ENCODE measurements around the gene PRAME.
A peak's percentile ranks its signal among the peaks of the same experiment; 100 is the strongest.

Gene PRAME

DNA sequence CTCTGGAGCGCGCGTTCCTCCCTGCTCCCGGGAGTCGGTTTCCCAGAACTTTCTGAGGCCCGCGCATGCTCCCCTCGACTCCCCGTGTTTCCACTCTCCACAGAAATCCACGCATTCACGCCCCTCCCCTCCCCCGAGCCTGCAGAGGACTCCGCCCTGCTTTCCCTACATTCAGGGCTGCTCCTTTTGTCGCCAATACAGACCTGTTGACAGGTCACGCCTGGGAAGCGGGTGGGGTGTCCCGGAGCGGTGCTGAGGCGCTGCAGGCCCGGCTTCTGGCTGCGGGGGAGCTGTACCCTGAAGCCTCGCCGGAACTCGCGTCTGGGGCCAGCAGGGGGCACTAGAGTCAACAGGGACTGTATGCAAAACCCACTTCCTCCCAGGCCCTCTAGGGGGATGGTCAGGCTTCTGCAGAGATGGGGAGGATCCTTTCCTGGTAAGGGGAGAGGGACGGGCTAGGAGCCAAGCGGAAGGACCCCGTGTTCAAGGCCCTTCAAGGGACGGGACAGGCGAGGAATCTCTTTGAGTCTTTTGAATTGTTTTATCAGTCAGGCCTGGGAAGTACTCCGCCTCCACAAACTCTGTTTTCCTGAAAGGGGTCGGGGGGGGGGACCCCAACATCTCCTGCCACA lies at the start of gene PRAME (continued):
- peak; percentile 30; the same call in 1 of the 2 replicates for TF ChIP-seq GLIS1 (tag by site-specific recombination; IDR thresholded peaks at IDR 0.05)
- no peak for TF ChIP-seq ZNF155 (tag by site-specific recombination; IDR thresholded peaks at IDR 0.05)
- TF ChIP-seq ZNF433 (tag by site-specific recombination; IDR thresholded peaks at IDR 0.05; ENCODE audit: low read depth): no peak
- TF ChIP-seq TRIM28 (IDR thresholded peaks at IDR 0.05; ENCODE audit: borderline replicate concordance, low read length): no peak
- TF ChIP-seq OSR2 (tag by site-specific recombination; IDR thresholded peaks at IDR 0.05): no peak
- no peak for TF ChIP-seq ZFP37 (tag by site-specific recombination; IDR thresholded peaks at IDR 0.05)
- no peak for TF ChIP-seq ZNF610 (tag by site-specific recombination; IDR thresholded peaks at IDR 0.05; ENCODE audit: borderline replicate concordance)
- TF ChIP-seq WT1 (tag by site-specific recombination; IDR thresholded peaks at IDR 0.05): no peak
- no peak for TF ChIP-seq ZNF791 (tag by site-specific recombination; IDR thresholded peaks at IDR 0.05)
- no peak for TF ChIP-seq ZNF624 (tag by site-specific recombination; IDR thresholded peaks at IDR 0.05)
- no peak for TF ChIP-seq ZNF248 (tag by site-specific recombination; IDR thresholded peaks at IDR 0.05)
- no peak for TF ChIP-seq ZNF133 (tag by site-specific recombination; IDR thresholded peaks at IDR 0.05)
- TF ChIP-seq SCRT2 (tag by site-specific recombination; IDR thresholded peaks at IDR 0.05): peak; percentile 89
- TF ChIP-seq ZNF335 (tag by site-specific recombination; conservative IDR thresholded peaks at IDR 0.05): 0 out of 2 replicates have a peak, but pooled peaks have one; percentile 27
- no peak for TF ChIP-seq ZNF138 (tag by site-specific recombination; IDR thresholded peaks at IDR 0.05; ENCODE audit: borderline replicate concordance)
- TF ChIP-seq ZNF530 (tag by site-specific recombination; IDR thresholded peaks at IDR 0.05; ENCODE audit: low read depth): no peak
- TF ChIP-seq, protein P1, sequence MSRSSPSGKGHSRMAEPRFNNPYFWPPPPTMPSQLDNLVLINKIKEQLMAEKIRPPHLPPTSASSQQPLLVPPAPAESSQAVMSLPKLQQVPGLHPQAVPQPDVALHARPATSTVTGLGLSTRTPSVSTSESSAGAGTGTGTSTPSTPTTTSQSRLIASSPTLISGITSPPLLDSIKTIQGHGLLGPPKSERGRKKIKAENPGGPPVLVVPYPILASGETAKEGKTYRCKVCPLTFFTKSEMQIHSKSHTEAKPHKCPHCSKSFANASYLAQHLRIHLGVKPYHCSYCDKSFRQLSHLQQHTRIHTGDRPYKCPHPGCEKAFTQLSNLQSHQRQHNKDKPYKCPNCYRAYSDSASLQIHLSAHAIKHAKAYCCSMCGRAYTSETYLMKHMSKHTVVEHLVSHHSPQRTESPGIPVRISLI (tag by site-specific recombination; IDR thresholded peaks at IDR 0.05): no peak
- no peak for TF ChIP-seq ZNF830 (tag by site-specific recombination; IDR thresholded peaks at IDR 0.05; ENCODE audit: low read depth)
- TF ChIP-seq, protein P2, sequence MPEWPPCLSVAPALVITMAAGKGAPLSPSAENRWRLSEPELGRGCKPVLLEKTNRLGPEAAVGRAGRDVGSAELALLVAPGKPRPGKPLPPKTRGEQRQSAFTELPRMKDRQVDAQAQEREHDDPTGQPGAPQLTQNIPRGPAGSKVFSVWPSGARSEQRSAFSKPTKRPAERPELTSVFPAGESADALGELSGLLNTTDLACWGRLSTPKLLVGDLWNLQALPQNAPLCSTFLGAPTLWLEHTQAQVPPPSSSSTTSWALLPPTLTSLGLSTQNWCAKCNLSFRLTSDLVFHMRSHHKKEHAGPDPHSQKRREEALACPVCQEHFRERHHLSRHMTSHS (tag by site-specific recombination; IDR thresholded peaks at IDR 0.05): no peak
- no peak for TF ChIP-seq ZNF777 (tag by site-specific recombination; IDR thresholded peaks at IDR 0.05; ENCODE audit: borderline replicate concordance)
- peak; percentile 82 for TF ChIP-seq KLF1 (tag by site-specific recombination; IDR thresholded peaks at IDR 0.05)
- no peak for TF ChIP-seq ZFP41 (tag by site-specific recombination; IDR thresholded peaks at IDR 0.05; ENCODE audit: borderline replicate concordance)
- TF ChIP-seq HOXD13 (CRISPR knock-in tag; IDR thresholded peaks at IDR 0.05; ENCODE audit: borderline replicate concordance): no peak
- peak; percentile 35 for TF ChIP-seq ZFHX2 (tag by site-specific recombination; conservative IDR thresholded peaks at IDR 0.05)
- TF ChIP-seq ZNF146 (tag by site-specific recombination; IDR thresholded peaks at IDR 0.05): no peak
- TF ChIP-seq, protein P3, sequence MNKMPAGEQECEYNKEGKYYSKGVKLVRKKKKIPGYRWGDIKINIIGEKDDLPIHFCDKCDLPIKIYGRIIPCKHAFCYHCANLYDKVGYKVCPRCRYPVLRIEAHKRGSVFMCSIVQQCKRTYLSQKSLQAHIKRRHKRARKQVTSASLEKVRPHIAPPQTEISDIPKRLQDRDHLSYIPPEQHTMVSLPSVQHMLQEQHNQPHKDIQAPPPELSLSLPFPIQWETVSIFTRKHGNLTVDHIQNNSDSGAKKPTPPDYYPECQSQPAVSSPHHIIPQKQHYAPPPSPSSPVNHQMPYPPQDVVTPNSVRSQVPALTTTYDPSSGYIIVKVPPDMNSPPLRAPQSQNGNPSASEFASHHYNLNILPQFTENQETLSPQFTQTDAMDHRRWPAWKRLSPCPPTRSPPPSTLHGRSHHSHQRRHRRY (tag by site-specific recombination; IDR thresholded peaks at IDR 0.05): no peak
- TF ChIP-seq ZNF324 (tag by site-specific recombination; IDR thresholded peaks at IDR 0.05): no peak
- TF ChIP-seq, protein P4, sequence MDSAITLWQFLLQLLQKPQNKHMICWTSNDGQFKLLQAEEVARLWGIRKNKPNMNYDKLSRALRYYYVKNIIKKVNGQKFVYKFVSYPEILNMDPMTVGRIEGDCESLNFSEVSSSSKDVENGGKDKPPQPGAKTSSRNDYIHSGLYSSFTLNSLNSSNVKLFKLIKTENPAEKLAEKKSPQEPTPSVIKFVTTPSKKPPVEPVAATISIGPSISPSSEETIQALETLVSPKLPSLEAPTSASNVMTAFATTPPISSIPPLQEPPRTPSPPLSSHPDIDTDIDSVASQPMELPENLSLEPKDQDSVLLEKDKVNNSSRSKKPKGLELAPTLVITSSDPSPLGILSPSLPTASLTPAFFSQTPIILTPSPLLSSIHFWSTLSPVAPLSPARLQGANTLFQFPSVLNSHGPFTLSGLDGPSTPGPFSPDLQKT (IDR thresholded peaks at IDR 0.05; ENCODE audit: borderline replicate concordance, low read depth, low read length): no peak
- TF ChIP-seq ZNF140 (tag by site-specific recombination; IDR thresholded peaks at IDR 0.05): no peak
- no peak for TF ChIP-seq ZNF391 (tag by site-specific recombination; IDR thresholded peaks at IDR 0.05; ENCODE audit: borderline replicate concordance, low read depth)
- no peak for TF ChIP-seq ZNF19 (tag by site-specific recombination; IDR thresholded peaks at IDR 0.05; ENCODE audit: low read depth)
- TF ChIP-seq ZNF621 (tag by site-specific recombination; IDR thresholded peaks at IDR 0.05): no peak
- TF ChIP-seq, protein P5, sequence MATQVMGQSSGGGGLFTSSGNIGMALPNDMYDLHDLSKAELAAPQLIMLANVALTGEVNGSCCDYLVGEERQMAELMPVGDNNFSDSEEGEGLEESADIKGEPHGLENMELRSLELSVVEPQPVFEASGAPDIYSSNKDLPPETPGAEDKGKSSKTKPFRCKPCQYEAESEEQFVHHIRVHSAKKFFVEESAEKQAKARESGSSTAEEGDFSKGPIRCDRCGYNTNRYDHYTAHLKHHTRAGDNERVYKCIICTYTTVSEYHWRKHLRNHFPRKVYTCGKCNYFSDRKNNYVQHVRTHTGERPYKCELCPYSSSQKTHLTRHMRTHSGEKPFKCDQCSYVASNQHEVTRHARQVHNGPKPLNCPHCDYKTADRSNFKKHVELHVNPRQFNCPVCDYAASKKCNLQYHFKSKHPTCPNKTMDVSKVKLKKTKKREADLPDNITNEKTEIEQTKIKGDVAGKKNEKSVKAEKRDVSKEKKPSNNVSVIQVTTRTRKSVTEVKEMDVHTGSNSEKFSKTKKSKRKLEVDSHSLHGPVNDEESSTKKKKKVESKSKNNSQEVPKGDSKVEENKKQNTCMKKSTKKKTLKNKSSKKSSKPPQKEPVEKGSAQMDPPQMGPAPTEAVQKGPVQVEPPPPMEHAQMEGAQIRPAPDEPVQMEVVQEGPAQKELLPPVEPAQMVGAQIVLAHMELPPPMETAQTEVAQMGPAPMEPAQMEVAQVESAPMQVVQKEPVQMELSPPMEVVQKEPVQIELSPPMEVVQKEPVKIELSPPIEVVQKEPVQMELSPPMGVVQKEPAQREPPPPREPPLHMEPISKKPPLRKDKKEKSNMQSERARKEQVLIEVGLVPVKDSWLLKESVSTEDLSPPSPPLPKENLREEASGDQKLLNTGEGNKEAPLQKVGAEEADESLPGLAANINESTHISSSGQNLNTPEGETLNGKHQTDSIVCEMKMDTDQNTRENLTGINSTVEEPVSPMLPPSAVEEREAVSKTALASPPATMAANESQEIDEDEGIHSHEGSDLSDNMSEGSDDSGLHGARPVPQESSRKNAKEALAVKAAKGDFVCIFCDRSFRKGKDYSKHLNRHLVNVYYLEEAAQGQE (tag by site-specific recombination; IDR thresholded peaks at IDR 0.05): no peak
- no peak for TF ChIP-seq ZNF223 (tag by site-specific recombination; IDR thresholded peaks at IDR 0.05)
- no peak for TF ChIP-seq BCL11A (tag by site-specific recombination; IDR thresholded peaks at IDR 0.05; ENCODE audit: low read depth)
- no peak; the same call in none of the 2 replicates for TF ChIP-seq ZBTB17 (tag by site-specific recombination; IDR thresholded peaks at IDR 0.05)
